ENCODE measurements around the gene ZBTB16. TPM values are rescaled to one million over a fixed set of nuclear protein-coding genes. Genes with fewer than 3 reads are reported as not detected.

Gene ZBTB16
- polyA plus RNA-seq, 1 donor (not counting 4 experiments of a cell fraction or from before 2014, with no cell fraction given) = 0.18 TPM

- Histone ChIP-seq H3K9me3 (ENCODE audit: control insufficient read depth, low read depth, low read length) (no peaks in the 10 kb centered on the region), H3K9ac (ENCODE audit: control insufficient read depth, extremely low read depth, insufficient read depth, low read length) (no peak overlapping the region), H3K9me1 (ENCODE audit: control insufficient read depth, extremely low read depth, insufficient read depth, low read length) (no peaks in the 10 kb centered on the region), H3K4me1 (ENCODE audit: control insufficient read depth, extremely low read depth, insufficient read depth, low read length) (no peaks in the 10 kb centered on the region), H3K79me2 (ENCODE audit: control insufficient read depth, insufficient read depth, low read length) (no peaks in the 10 kb centered on the region), H3K27ac (ENCODE audit: control insufficient read depth, insufficient read depth, low read length) (no peak overlapping the region), H3K27me3 (ENCODE audit: control insufficient read depth, extremely low read depth, insufficient read depth, low read length) (peaks cover 17% of the 10 kb centered on the region), H3K4me3 (ENCODE audit: control insufficient read depth in 2 of 3, extremely low read depth in 1 of 3, insufficient read depth in 2 of 3, low read depth in 1 of 3, low read length in 3 of 3) (no peak overlapping the region), H2AFZ (ENCODE audit: control insufficient read depth, low read length) (no peak overlapping the region), H3K36me3 (ENCODE audit: control insufficient read depth in 2 of 2, extremely low read depth in 1 of 2, insufficient read depth in 2 of 2, low read length in 2 of 2) (no peaks in the 10 kb centered on the region), H3K4me2 (ENCODE audit: control insufficient read depth, extremely low read depth, insufficient read depth, low read depth, low read length) (no peak overlapping the region), H4K20me1 (ENCODE audit: control insufficient read depth, extremely low read depth, insufficient read depth, low read length) (no peaks in the 10 kb centered on the region)
- dilution Hi-C loops (cut with MboI; ENCODE audit: extremely low pct_ligation_motif_present, low sequenced_read_pairs) = no loop called here
- FAIRE-seq (no peak), DNase-seq (ENCODE audit: low read depth, low spot score) (no peak)
- TF ChIP-seq, protein P1, sequence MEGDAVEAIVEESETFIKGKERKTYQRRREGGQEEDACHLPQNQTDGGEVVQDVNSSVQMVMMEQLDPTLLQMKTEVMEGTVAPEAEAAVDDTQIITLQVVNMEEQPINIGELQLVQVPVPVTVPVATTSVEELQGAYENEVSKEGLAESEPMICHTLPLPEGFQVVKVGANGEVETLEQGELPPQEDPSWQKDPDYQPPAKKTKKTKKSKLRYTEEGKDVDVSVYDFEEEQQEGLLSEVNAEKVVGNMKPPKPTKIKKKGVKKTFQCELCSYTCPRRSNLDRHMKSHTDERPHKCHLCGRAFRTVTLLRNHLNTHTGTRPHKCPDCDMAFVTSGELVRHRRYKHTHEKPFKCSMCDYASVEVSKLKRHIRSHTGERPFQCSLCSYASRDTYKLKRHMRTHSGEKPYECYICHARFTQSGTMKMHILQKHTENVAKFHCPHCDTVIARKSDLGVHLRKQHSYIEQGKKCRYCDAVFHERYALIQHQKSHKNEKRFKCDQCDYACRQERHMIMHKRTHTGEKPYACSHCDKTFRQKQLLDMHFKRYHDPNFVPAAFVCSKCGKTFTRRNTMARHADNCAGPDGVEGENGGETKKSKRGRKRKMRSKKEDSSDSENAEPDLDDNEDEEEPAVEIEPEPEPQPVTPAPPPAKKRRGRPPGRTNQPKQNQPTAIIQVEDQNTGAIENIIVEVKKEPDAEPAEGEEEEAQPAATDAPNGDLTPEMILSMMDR (optimal IDR thresholded peaks at IDR 0.05 in 1 of 3, IDR thresholded peaks at IDR 0.05 in 1 of 3, conservative IDR thresholded peaks at IDR 0.05 in 1 of 3; ENCODE audit: extremely low read depth in 1 of 3, insufficient read depth in 2 of 3, low read length in 3 of 3) = no peak
- TF ChIP-seq EZH2 (IDR thresholded peaks at IDR 0.05; ENCODE audit: low read length) = no peak
Observed at GRCh38 chr11:114213622-114214021, 154.1 kb downstream of the ZBTB16 start.

DNA sequence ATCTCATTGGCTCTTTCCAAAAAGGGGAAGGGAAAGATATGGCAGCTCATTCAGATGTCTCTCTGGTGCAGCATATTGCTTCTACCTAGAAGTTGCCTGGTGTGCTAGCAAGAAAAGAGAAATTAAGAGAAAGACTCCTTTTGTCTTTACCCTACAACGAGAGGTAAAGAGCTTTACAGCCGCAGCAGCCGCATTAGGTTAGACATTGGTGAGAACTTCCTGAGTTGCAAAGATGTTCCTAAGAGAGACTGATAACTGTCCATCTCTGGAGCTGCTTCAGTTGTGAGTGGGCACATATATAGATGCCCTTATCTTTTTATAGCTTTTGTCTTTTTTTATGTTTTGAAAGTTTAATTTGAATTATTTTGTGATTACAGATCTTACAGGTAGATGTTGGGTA, 155.9 kb downstream of the ZBTB16 start:
- dilution Hi-C loops (cut with MboI; ENCODE audit: extremely low pct_ligation_motif_present, low sequenced_read_pairs) = no loop called here
- Histone ChIP-seq H3K36me3 (ENCODE audit: control insufficient read depth in 2 of 2, extremely low read depth in 1 of 2, insufficient read depth in 2 of 2, low read length in 2 of 2) (no peaks in the 10 kb centered on the region), H3K4me1 (ENCODE audit: control insufficient read depth, extremely low read depth, insufficient read depth, low read length) (no peaks in the 10 kb centered on the region), H3K4me2 (ENCODE audit: control insufficient read depth, extremely low read depth, insufficient read depth, low read depth, low read length) (no peak overlapping the region), H3K79me2 (ENCODE audit: control insufficient read depth, insufficient read depth, low read length) (no peaks in the 10 kb centered on the region), H3K4me3 (ENCODE audit: control insufficient read depth in 2 of 3, extremely low read depth in 1 of 3, insufficient read depth in 2 of 3, low read depth in 1 of 3, low read length in 3 of 3) (no peak overlapping the region), H3K9ac (ENCODE audit: control insufficient read depth, extremely low read depth, insufficient read depth, low read length) (no peak overlapping the region), H3K27me3 (ENCODE audit: control insufficient read depth, extremely low read depth, insufficient read depth, low read length) (peaks cover 20% of the 10 kb centered on the region), H2AFZ (ENCODE audit: control insufficient read depth, low read length) (no peak overlapping the region), H3K9me1 (ENCODE audit: control insufficient read depth, extremely low read depth, insufficient read depth, low read length) (no peaks in the 10 kb centered on the region), H4K20me1 (ENCODE audit: control insufficient read depth, extremely low read depth, insufficient read depth, low read length) (no peaks in the 10 kb centered on the region), H3K27ac (ENCODE audit: control insufficient read depth, insufficient read depth, low read length) (no peak overlapping the region), H3K9me3 (ENCODE audit: control insufficient read depth, low read depth, low read length) (no peaks in the 10 kb centered on the region)
- TF ChIP-seq EZH2 (IDR thresholded peaks at IDR 0.05; ENCODE audit: low read length) = no peak
- DNase-seq (ENCODE audit: low read depth, low spot score) (no peak), FAIRE-seq (no peak)
